Adrenal gland (tissue), 12 donors: ENCODE data around the gene STEAP2. TPM values are rescaled to one million over a fixed set of nuclear protein-coding genes. Genes with fewer than 3 reads are reported as not detected.

ENCODE experiments used
- DNase-seq, 7 donors: peaks; one replicate each; pipeline ENCODE4 v3.0.0-alpha.2; 2019 to 2020
- H3K27ac ChIP-seq, 5 donors: fragments of 200-600 bp; sonication (generic) in 4 of 5; 1 replicate in 3 of 5; 2 replicates in 2 of 5; pipeline versions ENCODE4 v1.5.1 to v1.8.0; 2016 to 2020; ENCODE audit warnings: mild to moderate bottlenecking in 1 of 5
- H3K27me3 ChIP-seq: fragments of 200-600 bp; 2 replicates; pipeline ENCODE4 v1.8.0; 2021
- H3K36me3 ChIP-seq, 2 donors: fragments of 200-600 bp; replicated peaks in 1 of 2; 1 replicate in 1 of 2; 2 replicates in 1 of 2; pipeline versions ENCODE4 v1.5.1 to v1.8.0; 2018 to 2022
- H3K4me1 ChIP-seq, 2 donors: fragments of 200-600 bp; replicated peaks in 1 of 2; 1 replicate in 1 of 2; 2 replicates in 1 of 2; pipeline versions ENCODE4 v1.5.1 to v1.8.0; 2018 to 2021
- H3K4me3 ChIP-seq, 4 donors: fragments of 200-600 bp; sonication (generic) in 3 of 4; one replicate each; pipeline ENCODE4 v1.5.1; 2016 to 2018
- H3K9me3 ChIP-seq, 3 donors: fragments of 200-600 bp; sonication (generic) in 1 of 3; replicated peaks in 1 of 3; 1 replicate in 2 of 3; 2 replicates in 1 of 3; pipeline versions ENCODE4 v1.5.1 to v1.8.0; 2016 to 2021
- POLR2A ChIP-seq, 2 donors: fragments of 450-650 bp; IDR thresholded peaks; one replicate each; pipeline ENCODE4 v1.6.1; 2017; ENCODE audit warnings: antibody characterized with exemption in 2 of 2, mild to moderate bottlenecking in 2 of 2, moderate library complexity in 1 of 2
- WGBS, 4 donors: extraction: QIAGEN DNeasy Blood & Tissue Kit in 2 of 4; methylation state at CpG; one replicate each; pipeline versions ENCODE4 v1.1.5 to v1.1.7; 2013 to 2017; 5-methylcytosine and 5-hydroxymethylcytosine counted together
- intact Hi-C, 2 donors: fragments of 100-400 bp; cut with DNase I; formaldehyde crosslinking; loops; one replicate each; pipeline versions ENCODE4 v1.14.1 to v1.15.0; 2022 to 2023
- polyA plus RNA-seq, 3 donors: library from polyadenylated mRNA; stranded (reverse); fragments of 200-250 nt in 2 of 3; fragments of 350-450 nt in 1 of 3; fragmentation: Illumina TruSeq in 1 of 3; extraction: RNeasy Lipid Tissue Mini Kit (QIAGEN cat#74804) in 1 of 3; gene quantifications; one replicate each; pipeline ENCODE4 v1.2.3, GENCODE V29; 2013 to 2014
- total RNA-seq, 9 donors: library from RNA; depleted of rRNA in 4 of 9; stranded (reverse); fragments of >200 nt in 4 of 9; fragments of 120-200 nt in 1 of 9; fragmentation: NEBNext Ultra II Directional in 1 of 9; extraction: Animal tissue kit (Norgen Biotek cat#: 25700) in 1 of 9; gene quantifications; one replicate each; pipeline versions ENCODE4 v1.1.0 to v1.2.4, GENCODE V29; 2013 to 2023
- TF ChIP-seq, protein P1 (sequence below), 6 experiments: fragments of 450-650 bp in 4 of 6; fragments of 200-600 bp in 2 of 6; sonication (generic) in 1 of 6; IDR thresholded peaks; 1 replicate in 5 of 6; 2 replicates in 1 of 6; pipeline versions ENCODE4 v1.5.1 to v1.8.0; 2016 to 2021; ENCODE audit warnings: antibody characterized with exemption in 6 of 6, mild to moderate bottlenecking in 2 of 6, moderate library complexity in 1 of 6
- donor health status: healthy with polysubstance abuse.
- donor health status: Bipolar disorder and iron deficiency.
- donor health status: DM: yes; HTN: yes; CAD: no.
- donor health status: DM: no; HTN: no; CAD: no.
- donor health status: DM: no; HTN: no; CAD: no.
- donor health status: DM: yes; HTN: yes; CAD: no.

STEAP2 gene
- total and polyA plus RNA-seq, 12 donors = 2.0 to 9.5 (median 6.1) TPM

DNA sequence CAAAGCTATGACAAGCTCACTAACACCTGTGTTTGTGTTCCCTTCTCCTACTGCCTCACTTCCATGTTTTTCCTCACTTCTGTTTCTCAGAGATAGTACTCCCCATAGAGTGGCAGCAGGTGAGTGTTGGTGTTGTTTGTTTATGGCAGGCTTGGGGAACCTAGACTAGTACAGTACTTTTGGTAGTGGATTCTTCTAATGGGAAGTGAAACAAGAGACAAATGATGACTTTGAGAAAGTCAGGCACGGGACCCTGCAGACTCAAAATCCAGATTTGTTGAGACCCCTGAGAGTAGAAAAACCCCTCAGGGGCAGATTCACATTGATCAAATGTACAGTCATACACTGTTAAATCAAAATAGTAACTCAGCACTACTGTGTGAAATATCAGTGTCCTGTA is 27.0 kb downstream of the STEAP2 start:
- no peak for DNase-seq
- Histone ChIP-seq H3K27ac (no peak overlapping the region), H3K4me1 (no peaks in the 10 kb centered on the region), H3K36me3 (no peaks in the 10 kb centered on the region), H3K27me3 (no peaks in the 10 kb centered on the region), H3K9me3 (no peaks in the 10 kb centered on the region), H3K4me3 (no peak overlapping the region)
- TF ChIP-seq POLR2A (IDR thresholded peaks at IDR 0.05) = no peak
- TF ChIP-seq, protein P1, sequence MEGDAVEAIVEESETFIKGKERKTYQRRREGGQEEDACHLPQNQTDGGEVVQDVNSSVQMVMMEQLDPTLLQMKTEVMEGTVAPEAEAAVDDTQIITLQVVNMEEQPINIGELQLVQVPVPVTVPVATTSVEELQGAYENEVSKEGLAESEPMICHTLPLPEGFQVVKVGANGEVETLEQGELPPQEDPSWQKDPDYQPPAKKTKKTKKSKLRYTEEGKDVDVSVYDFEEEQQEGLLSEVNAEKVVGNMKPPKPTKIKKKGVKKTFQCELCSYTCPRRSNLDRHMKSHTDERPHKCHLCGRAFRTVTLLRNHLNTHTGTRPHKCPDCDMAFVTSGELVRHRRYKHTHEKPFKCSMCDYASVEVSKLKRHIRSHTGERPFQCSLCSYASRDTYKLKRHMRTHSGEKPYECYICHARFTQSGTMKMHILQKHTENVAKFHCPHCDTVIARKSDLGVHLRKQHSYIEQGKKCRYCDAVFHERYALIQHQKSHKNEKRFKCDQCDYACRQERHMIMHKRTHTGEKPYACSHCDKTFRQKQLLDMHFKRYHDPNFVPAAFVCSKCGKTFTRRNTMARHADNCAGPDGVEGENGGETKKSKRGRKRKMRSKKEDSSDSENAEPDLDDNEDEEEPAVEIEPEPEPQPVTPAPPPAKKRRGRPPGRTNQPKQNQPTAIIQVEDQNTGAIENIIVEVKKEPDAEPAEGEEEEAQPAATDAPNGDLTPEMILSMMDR (IDR thresholded peaks at IDR 0.05) = no peak
- WGBS, 4 donors = 84 to 88% (median 85%) methylated on average over 1 of the region's 1 CpG
- intact Hi-C loops = no loop called here

DNA sequence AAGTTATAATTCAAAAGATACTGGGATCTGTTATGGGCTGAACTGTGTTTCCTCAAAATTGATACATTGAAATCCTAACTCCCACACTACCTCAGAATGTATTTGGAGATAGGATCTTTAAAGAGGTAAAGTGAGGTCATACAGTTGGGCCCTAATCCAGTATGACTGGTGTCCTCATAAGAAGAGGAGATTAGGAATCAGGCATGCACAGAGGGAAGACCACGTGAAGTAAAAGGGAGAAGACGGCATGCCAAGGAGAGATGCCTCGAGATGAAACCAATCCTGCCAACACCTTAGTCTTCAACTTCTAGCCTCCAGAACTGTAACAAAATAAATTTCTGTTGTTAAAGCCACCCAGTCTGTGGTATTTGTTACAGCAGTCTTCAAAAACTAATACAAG is 27.5 kb downstream of the STEAP2 start:
- no peaks in the 10 kb centered on the region for H3K36me3 ChIP-seq
- H3K27me3 ChIP-seq = no peaks in the 10 kb centered on the region
- no peaks in the 10 kb centered on the region for H3K9me3 ChIP-seq
- no peak for TF ChIP-seq POLR2A (IDR thresholded peaks at IDR 0.05)
- TF ChIP-seq, protein P1 (IDR thresholded peaks at IDR 0.05) = no peak
- intact Hi-C loops = no loop called here
- no peak overlapping the region for H3K4me3 ChIP-seq
- H3K4me1 ChIP-seq = no peaks in the 10 kb centered on the region
- DNase-seq = no peak
- H3K27ac ChIP-seq = no peak overlapping the region
- 74 to 93% (median 88%) methylated on average over 3 of the region's 3 CpGs for WGBS, 4 donors

DNA sequence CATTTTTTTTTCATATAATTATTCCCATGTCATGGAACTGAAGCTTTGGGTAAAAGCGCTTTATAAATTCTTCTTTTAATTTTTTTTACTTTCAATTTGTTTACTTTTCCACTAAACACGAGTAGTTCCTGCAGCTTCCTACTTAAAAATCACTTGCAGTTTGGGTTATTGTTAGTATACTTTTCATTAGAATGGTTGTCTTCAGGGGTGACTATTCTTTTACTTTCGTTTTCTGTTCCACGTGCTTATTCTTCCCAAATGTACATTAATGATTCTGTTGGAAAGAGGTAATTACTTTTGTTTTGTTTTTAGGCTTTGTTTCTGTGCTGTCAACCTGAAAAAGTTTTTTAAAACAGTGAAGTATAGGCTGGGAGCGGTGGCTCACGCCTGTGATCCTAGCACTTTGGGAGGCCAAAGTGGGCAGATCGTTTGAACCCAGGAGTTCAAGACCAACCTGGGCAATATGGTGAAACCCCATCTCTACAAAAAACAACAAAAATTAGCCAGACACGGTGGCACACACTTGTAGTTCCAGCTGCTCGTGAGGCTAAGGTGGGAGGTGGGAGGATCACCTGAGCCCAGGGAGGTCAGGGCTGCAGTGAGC is 28.2 kb downstream of the STEAP2 start:
- no peak overlapping the region for H3K27ac ChIP-seq
- TF ChIP-seq, protein P1 (IDR thresholded peaks at IDR 0.05) = no peak
- TF ChIP-seq POLR2A (IDR thresholded peaks at IDR 0.05) = no peak
- no peaks in the 10 kb centered on the region for H3K27me3 ChIP-seq
- WGBS, 4 donors = 75 to 84% (median 81%) methylated on average over 9 of the region's 9 CpGs
- no peak overlapping the region for H3K4me3 ChIP-seq
- DNase-seq = no peak
- no peaks in the 10 kb centered on the region for H3K36me3 ChIP-seq
- peaks cover 0 to 4% of the 10 kb centered on the region in 2 donors for H3K4me1 ChIP-seq
- intact Hi-C loops = loop anchor here (10.0 kb wide), 2 partner anchors 85 to 185 kb away; partner anchors contain the start of gene STEAP1 (in 1 of the 2)
- no peaks in the 10 kb centered on the region for H3K9me3 ChIP-seq

DNA sequence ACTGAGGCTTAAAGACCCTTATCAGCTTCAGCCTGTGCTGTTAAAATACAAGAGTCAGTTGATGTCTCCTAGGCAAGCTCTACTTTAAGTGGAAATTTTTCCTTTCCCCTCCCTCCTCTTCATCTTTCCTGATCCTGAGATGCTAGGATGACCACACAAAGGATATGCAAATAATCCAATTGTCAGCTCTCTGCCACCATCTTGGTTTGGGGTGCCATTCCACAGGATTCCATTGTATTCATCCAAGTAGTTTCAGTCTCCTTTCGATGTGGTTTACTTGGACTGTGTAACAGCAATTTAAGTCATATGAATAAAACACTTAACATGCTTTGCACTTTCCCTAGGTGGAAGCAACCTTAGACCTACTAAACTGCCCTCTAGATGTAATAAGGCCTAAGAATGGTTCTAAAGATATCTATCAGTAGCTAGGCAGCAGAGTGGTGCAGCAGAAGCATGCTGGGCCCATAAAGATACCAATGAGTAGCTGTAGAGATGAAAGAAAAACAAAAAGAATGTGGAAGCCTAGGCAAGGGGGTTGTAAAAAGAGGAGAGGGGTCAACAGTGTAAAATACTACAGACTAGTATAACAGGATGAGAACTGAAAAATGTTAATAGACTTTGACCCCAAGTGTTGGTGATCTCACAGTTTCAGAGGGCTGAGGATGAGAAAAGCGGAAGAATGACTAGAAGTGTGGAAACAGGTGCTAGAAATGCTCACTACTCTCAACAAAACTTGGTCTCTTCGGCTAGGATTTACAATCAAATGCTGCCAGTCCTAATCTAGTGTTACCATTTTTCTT is 31.0 kb downstream of the STEAP2 start:
- Histone ChIP-seq H3K4me3 (no peak overlapping the region), H3K4me1 (peaks cover 0 to 15% of the 10 kb centered on the region in 2 donors), H3K27ac (no peak overlapping the region), H3K27me3 (no peaks in the 10 kb centered on the region), H3K36me3 (no peaks in the 10 kb centered on the region), H3K9me3 (no peaks in the 10 kb centered on the region)
- intact Hi-C loops = loop anchor here (10.0 kb wide), 2 partner anchors 88 to 182 kb away; partner anchors contain the start of gene STEAP1 (in 1 of the 2)
- DNase-seq = no peak
- WGBS, 4 donors = 72 to 89% (median 82%) methylated on average over 3 of the region's 3 CpGs
- TF ChIP-seq POLR2A (IDR thresholded peaks at IDR 0.05) = no peak
- TF ChIP-seq, protein P1 (IDR thresholded peaks at IDR 0.05) = no peak
